IPS-NIHi11 (cell line): Measurements from ENCODE around the gene LRRN3.
A peak's percentile ranks its signal among the peaks of the same experiment; 100 is the strongest.

Source experiments
- DNase-seq: peaks from one replicate; pipeline ENCODE4 v3.0.0; 2012; ENCODE audit warnings: mixed read lengths, low spot score

LRRN3 gene

DNA sequence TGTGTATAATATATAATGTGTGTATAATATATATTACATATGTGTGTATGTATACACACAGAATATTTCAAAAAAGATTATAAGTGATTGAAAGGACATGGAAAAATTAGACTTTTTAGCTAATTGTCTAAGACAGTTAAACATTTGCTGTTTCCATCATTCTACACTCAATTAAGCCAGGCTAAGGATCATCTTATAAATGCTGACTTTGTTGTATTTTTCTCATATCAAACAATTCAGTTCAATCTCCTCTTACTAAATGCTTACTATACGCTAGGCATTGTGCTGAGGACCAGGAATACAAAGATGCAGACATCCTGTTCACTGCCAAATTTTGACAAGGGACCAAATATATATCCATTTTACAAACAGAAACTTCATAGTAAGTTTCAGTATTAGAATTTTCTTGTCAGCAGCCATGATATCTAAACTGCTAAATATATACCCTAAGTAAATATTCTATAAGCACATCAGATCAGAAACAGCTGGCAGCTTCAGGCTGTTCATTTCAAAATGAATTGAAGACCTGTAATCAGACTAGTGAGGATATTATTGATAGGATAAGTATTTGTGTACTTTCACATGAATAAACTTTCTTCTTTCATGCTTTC lies 10.3 kb upstream of the LRRN3 start:
- DNase-seq = no peak

DNA sequence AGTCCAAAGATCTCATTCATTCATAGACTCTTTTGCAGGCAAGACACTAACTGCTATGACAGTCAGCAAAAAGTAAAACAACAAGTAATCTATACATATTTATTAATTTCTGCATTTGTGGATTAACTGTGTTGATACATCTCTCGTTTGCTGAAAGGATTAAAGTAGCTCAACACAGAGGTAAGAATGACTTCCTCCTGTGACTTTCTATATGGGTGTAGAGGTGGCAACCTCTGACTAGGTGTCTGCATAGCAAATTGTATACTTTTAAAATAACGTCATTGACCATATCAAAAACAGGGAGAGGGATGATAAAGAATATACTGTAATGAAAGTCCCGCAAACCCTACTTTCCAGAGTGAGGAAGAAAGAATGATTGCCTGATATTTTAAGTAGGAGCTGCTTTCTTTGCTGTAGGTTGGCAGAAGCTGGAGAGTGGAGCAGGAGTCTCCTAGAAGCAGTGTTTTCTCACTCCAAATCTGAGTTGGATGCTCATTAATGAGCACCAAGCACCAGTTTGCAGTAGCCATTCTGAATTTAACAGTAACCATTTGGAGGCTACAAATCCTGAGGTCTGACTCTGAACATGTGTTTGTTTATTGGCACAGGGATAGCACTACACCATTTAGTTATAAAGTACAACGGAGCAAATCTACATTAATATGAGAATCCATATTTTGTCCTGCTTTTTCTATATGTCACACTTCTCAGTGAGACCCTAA lies 9.2 kb upstream of the LRRN3 start:
- no peak for DNase-seq

DNA sequence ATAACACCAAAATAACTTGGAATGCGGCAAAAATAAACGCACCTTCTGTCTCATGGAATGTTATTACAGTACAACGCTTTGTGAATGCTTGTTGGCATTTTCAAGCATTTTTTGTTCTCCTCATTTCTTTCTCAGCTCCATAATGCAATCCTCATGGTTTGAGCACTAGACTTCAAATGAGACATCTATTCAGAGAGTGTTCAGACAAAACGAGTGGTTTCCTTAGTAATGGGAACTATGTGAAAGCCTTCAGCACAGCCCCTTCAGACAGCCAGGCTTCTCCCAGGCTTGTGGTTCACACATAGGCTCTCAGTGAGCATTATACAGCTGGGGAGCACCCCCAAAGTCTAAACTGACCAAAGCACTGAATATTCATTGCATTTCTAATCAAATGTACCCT lies 8.6 kb upstream of the LRRN3 start:
- DNase-seq = no peak

DNA sequence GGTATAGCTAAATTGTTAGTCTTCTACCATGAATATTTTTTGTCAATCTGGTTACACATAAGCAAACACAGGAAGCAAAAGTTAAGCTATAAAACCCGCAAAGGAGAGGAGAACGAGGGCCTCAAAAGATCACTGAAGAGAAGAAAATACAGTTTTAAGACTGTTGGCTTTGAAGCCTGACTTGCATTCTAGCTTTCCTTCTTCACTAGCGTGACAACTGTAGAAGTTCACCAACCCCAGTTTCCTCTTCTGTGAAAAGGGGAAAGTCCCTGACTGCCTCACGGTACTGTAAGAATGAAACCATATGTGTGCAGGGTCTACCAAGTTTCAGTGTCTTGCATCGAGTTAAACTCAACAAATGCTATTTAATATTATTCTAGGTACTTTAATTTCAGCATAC lies 7.5 kb upstream of the LRRN3 start:
- no peak for DNase-seq

DNA sequence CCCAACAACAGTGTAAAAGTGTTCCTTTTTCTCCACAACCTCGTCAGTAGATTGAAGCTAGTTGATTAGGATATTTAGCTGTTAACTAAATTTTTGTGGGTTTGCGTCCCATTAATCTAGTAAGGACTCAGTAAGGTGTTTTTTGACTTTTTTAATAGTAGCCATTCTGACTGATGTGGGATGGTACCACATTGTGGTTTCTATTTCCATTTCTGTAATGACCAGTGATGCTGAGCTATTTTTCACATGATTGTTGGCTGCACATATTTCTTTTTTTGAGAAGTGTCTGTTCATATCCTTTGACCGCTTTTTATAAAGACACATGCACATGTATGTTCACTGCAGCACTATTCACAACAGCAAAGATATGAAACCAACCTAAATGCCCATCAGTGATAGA lies 5.6 kb upstream of the LRRN3 start:
- no peak for DNase-seq

DNA sequence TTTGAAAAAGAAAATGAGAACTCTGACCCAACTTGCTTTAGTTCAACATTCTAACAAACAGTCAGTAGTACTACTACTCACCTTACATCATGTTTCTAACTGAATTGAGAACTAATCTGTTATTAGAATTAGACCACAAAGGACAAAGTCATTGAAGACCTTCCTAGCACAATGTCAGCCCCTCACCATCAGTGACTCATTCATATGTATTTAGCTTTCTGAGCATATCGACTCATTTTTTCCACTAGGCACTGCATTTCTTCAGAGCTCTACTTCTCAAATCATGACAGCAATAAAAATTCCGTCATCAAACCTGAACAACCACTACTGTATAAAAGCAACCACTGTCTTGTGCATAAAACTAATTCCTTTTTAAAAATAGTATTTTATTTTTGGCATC lies 4.4 kb upstream of the LRRN3 start:
- DNase-seq = no peak

DNA sequence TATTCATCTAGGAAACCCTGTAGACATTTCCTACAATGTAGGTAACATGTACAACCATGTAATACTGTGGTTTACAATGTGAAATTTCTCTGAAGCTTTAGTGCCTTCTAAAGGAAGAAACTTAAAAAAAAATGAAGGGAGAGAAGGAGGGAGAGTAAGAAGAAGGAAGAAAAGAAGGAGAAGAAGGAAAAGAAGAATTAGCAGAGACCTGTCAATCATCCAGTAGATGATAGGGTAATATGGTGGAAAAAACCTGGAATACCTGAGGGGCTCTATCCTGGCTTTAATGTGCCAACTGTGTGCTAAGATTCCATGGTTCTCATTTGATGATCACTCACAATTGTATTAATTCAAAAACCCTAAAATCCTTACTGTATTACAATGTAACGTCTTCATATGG lies 2.6 kb upstream of the LRRN3 start:
- DNase-seq = no peak

DNA sequence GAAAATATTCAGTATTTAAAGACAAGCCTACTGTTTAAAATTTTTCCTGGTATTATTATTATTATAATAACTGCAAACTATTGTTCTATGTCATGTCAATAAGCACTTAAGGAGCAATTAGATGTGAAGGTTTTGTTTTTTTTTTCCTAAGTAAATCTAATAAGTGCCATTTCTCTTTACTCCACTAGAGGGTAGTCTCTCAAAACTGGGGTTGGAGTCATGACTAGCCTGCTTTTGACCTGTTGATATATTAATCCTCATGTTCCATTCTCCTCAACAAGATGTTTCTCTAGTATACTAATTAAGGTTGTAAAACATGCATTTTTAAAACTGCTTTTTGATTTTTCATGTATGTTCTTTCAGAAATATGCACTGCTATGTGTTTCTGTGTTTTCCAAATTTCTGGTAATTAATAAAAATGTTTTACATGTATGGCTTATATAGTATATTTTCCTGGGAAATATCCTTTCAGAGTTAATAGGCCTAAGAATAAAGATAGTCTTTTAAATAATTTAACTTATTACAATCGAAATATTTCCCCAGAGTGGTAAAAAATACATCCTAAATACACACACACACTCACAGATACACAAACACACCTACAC lies 1.0 kb upstream of the LRRN3 start:
- DNase-seq = peak; percentile 47

DNA sequence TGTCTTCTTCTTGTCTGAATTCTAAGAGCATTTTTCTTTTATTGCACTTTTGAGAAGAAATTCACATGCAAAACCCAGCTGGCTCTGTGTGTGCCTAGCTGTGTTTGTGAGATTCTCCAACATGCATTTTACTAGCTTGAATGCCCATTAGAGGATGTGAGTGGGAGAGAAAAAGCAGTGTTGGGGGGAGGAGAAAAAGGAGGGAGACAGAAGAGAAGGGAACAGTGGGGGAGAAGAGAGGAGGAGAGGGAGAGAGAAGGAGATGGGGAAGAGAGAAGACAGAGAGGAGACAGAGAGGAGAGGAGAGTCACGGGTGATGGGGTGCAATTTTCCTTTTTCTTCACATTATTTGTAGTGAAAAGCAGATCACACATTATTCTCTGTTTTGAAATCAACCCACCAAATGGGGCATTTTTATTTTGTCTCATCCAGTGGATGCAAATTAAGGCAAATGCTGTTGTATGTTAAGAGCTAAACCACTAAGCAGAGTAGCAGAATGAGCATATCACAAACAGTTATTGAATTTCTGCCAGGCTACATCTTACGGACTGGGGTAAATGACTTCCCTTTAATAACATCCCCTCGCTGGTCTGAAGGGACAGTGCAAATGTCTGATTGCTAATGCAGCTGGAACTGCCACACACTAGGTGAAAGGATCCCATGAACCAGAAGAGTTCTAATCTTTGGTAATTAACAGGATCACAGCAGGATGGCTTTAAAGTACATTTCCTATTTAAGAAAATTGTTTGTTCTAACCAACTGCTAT lies 849 bp downstream of the LRRN3 start:
- no peak for DNase-seq

DNA sequence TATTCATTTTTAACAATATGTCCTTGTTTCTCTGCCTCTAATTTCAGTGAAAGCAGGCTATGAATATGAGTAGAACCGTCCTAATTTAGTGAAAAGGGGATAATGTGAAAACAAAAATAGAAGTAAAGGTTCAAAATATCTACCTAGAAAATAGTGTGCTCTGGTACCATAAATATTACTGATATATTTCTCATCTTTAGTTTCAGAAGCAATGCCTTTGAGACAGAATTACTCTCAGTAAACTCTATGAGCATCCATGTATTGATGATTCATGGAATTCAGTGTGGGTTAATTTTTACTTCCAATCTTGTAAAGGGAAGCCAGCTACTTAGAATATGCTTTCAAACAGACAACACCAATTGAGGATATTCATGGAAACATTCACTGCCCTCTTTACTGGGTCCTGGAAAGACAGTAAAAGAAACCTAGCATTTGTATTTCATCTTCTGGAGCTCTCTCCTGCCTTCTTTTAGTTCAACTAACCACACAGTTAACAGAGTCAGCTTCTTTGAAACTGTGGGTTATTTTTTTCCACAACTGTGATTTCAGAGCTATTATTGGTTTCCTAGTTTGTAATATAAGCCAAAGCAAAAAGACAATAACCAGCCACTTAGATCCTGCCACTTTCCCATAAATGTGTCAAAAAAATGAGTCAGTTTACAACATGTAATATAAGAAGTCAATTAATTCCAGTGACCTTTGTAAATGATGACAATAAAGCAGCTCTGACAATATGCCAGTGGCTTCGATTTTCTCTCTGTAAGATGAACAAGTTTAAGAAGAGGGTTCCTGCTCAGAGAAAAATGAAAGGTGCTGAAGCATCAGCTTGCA lies 1.7 kb downstream of the LRRN3 start:
- no peak for DNase-seq

DNA sequence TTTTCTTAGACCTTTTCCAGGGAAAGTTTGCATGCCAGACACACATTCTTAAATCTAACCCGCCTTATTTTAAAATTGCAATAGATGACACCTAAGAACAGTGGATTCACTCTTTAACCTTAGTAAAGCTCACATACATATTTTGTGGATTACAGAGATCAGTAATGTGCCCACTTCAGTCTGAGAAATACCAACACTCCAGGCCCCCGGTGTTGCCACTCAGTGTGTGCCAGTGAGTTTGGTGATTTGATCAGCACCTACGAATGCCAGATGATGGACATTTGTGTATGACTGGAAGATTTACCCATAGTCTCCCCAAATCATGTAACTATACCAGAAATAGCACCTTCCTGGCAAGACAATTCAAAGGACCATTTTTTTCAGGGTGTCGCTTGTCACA lies 2.6 kb downstream of the LRRN3 start:
- no peak for DNase-seq

DNA sequence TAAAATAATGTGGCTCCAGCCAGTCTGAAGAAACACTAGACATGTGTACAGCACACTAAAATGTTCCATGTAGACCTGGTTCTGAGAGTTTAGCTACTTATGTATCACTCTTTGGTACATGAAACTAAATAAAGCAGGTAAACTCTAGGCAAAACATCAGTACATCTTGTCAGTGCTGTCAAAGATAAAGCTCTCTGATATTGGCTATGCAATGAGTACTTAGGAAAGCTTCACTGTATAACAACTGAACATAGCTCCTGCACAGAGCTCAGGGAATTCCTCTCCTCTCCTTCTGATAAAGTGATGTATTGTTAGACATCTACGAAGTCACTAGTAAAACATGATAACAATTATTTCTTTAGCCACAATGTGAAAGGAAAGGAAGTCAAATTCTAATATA lies 3.5 kb downstream of the LRRN3 start:
- DNase-seq = no peak

DNA sequence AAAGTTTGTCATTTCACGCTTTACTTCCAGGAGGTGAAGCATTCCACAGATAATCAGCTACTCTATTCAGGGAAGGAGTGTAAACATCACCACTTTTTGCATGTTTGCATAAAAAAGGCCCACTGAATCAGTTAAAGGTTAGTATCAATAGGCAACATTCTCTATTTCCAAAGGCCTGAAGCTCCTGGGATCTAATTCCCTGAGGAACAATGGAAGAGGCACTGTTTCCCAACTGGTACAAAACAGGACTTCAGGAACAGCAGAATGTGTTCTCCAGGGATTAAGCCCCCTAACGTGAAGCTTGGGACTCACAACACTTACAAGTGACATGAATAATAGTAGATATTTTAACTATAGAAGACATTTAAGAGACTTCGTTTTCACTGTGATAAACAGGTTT lies 6.1 kb downstream of the LRRN3 start:
- DNase-seq = peak; percentile 44

DNA sequence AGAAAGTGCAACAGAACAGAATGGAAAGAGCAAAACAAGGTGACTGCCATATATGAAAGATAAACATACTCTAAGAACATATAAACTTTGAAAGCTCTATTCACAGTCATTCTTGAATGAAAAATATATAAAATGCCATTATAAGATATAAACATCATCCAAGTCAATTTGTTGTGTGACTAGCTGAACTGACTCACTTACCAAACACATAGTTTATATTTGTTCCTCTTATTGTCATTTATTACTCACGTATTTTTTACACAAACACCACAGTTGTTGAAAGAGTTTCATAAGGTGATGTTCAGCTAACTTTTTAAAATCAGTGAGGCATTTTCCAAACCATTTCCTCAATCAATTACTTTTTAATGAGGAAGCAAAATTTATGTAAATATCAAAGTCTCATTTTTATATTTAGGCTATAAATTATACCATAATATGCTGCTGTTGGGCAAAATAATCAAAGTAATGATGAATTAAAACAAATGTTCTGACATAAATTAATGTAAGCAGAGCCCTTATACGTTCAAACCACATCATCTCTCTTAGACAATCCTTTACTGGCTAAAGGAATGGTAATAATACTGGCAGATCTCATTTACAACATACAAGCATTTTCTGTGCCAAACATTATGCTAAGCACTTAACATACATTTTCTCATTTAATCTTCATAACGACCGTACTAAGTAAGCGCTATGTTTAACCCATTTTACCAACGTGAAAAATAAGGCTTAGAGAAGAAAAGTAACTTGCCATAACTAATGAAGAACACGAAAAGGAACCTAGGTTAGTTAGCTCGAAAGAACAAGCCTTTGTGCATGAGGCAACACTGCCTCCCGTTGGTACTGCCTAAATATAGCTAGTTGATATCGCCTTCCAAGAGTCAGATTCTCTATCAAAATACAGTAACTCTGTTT lies 7.3 kb downstream of the LRRN3 start:
- DNase-seq = no peak

DNA sequence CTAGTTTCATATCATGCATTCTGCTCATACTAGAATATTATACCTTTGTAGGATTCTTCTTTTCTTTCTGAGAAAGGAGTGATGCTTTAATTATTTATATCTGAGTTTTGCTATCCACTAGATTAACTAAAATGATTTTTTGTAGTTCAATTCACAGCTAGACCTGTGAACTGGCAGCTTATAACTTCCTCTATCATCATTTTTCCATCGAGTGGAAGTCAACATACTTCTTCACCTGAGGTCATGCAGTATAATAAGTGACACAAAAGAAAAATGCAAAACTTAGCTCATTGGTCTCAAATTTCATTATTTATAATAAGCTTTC lies 8.0 kb downstream of the LRRN3 start:
- no peak for DNase-seq

DNA sequence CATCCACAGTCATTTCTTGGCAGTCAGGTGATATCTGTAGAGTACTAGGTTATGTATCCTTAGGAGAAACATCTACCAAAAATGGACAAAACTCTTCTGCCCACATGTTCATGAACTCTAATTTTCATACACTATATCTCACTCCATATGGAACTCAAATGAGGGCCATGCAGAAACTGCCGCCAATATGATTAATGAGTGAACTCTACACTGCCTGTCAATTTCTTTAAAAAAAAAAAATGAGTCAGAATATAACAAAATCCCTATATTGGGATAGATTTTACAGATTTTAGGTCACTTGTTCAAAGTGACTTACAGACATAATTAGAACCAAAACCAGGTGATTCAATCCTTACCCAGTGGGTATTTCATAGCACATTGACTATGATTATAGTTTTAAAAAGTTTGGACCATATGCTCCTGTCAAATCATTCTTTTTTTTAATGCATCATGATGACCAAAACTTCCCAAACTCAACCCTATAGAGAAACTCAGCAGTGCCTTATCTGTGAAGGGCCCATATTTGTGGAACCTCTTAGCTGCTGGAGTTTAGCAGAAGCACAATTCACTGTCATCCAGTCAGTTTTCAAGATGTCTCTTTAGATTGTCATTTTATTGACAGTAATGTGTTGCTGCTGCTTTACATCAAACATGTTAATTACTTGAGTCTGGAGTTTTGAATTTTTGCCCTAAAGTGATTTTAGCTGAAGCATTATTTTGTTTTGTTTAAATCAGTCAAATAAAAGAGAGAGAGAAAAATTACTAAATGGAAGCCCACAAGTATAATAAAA lies 11.1 kb downstream of the LRRN3 start:
- no peak for DNase-seq

DNA sequence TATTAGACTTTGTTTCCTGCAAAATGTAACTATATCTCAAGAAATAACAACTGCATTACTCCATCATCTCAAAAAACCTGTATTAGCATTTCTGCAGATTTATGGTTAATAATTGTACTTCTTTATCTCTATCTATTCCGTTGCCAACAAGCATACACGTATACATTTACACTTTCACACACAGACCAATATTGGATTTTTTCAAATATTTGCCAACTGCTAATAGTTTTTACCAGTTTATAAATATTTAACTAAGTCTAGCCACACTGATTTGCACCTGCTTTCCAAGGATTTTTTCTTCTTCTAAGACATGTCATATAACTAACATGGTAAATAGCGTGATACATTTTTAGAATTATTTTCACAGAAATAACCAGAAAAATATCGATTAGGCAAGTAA lies 12.2 kb downstream of the LRRN3 start:
- DNase-seq = no peak

DNA sequence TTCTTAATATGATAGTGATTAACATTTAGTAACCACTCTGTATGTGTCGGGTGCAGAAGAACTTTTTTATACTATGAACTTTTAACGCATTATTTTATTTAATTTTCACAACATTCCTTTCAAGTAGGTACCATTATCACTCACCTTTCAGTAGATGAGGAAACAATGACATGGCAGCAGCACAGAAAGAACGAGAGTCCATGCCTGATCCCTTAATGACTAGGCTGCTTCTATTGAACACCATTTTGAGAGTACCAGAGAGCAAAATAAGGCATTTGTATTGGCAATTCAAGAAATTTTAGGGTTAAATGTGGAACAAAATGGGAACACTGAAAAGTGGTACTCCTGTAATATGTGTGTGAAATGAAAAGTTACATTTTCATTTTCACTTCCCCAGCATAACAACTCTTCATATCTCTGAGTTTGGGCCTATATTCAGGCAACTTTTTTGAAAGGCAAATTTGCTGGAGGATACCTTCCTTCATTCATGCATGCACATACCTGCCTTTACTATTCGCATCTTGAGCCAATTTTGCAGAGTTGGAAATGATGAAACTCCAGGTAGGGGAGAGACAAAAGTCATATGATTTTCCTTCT lies 12.8 kb downstream of the LRRN3 start:
- no peak for DNase-seq

DNA sequence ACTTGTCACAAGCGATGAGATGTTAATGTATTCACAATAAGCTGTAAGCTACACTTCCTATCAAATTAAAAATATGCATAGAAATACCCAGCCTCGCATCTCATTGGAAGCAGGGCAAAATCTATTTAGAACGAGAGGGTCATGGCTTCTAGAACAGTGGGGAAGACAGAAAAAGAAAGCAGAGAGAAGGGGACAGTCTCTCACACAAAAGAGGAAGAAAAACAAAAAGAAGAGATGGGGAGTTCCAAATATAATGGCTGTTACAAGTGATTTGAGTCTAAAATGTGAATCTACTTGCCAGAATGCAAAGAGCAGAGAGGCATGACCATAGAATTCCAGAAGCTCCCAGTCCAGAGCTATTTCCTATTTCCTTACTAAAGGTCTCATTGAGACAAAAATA lies 13.8 kb downstream of the LRRN3 start:
- no peak for DNase-seq

DNA sequence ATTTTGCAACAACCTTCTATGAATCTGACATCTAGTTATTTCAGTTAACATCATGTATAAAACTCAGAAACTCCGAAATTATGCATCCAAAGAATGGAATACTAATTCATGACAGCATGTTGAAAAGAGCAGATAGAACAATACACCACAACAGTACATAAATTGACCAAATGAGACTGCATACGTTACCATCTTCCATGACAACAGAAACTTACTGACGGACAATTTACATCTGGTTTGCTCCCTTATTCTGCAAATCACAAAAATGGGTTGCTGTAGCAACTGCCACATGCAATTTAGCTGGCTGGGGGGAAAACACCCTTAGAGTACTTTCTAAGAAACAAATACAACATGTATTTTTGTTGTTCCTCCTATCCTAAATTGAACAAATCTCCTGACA lies 14.3 kb downstream of the LRRN3 start:
- DNase-seq = no peak
